Left ventricle myocardium inferior (tissue), 1 donor: ENCODE measurements around the gene DDX56. TPM values are rescaled to one million over a fixed set of nuclear protein-coding genes. Genes with fewer than 3 reads are reported as not detected.

Experiments used
- DNase-seq: peaks from one replicate; pipeline ENCODE4 v3.0.0-alpha.2; 2020
- H3K27ac ChIP-seq: fragments of 200-600 bp; replicated peaks from 2 replicates; pipeline ENCODE4 v1.8.0; 2021
- H3K27me3 ChIP-seq: fragments of 200-600 bp; 2 replicates; pipeline ENCODE4 v1.8.0; 2021; ENCODE audit warnings: low read depth
- H3K36me3 ChIP-seq: fragments of 200-600 bp; 2 replicates; pipeline ENCODE4 v1.8.0; 2021
- H3K4me1 ChIP-seq: fragments of 200-600 bp; 2 replicates; pipeline ENCODE4 v1.8.0; 2021
- H3K4me3 ChIP-seq: fragments of 200-600 bp; 2 replicates; pipeline ENCODE4 v1.8.0; 2021; ENCODE audit warnings: mild to moderate bottlenecking, moderate library complexity
- H3K9me3 ChIP-seq: fragments of 200-600 bp; replicated peaks from 2 replicates; pipeline ENCODE4 v1.8.0; 2021
- CTCF ChIP-seq: fragments of 200-600 bp; IDR thresholded peaks from 2 replicates; pipeline ENCODE4 v1.8.0; 2021; ENCODE audit warnings: antibody characterized with exemption, mild to moderate bottlenecking, borderline replicate concordance
- intact Hi-C: fragments of 100-400 bp; cut with micrococcal nuclease; formaldehyde crosslinking; loops from one replicate; pipeline ENCODE4 v1.11.0; 2022
- total RNA-seq: library from RNA; stranded (reverse); fragmentation: NEBNext Ultra II Directional; extraction: Animal tissue kit (Norgen Biotek cat#: 25700); gene quantifications from one replicate; pipeline ENCODE4 v1.2.1, GENCODE V29; 2021
- donor health status: DM: no; HTN: yes; CAD: no; lungs with severe emphysema.

DDX56 gene
- total RNA-seq, 1 donor from 2014 or later, result 27.1 TPM

- peak; percentile 43 for DNase-seq
- H3K9me3 ChIP-seq, result no peaks in the 10 kb centered on the region
- intact Hi-C loops, result no loop called here
- no peak overlapping the region for H3K4me3 ChIP-seq
- no peaks in the 10 kb centered on the region for H3K36me3 ChIP-seq
- H3K27me3 ChIP-seq, result no peaks in the 10 kb centered on the region
- TF ChIP-seq CTCF, result no peak
- H3K4me1 ChIP-seq, result peaks cover 80% of the 10 kb centered on the region
- peak overlapping the region; percentile 52 for H3K27ac ChIP-seq
Measured at GRCh38 chr7:44615149-44615611, 41.5 kb upstream of the DDX56 start.

GRCh38 chr7:44609829-44610228, 36.1 kb upstream of the DDX56 start:
- Histone ChIP-seq H3K9me3 (no peaks in the 10 kb centered on the region), H3K36me3 (peaks cover 4% of the 10 kb centered on the region), H3K4me1 (peaks cover 71% of the 10 kb centered on the region), H3K27me3 (no peaks in the 10 kb centered on the region), H3K27ac (peak overlapping the region; percentile 100), H3K4me3 (no peak overlapping the region)
- intact Hi-C loops, result no loop called here
- DNase-seq, result no peak
- TF ChIP-seq CTCF, result no peak

GRCh38 chr7:44608916-44609648, 35.4 kb upstream of the DDX56 start:
- intact Hi-C loops, result no loop called here
- peak overlapping the region; percentile 100 for H3K27ac ChIP-seq

GRCh38 chr7:44607141-44608068, 33.7 kb upstream of the DDX56 start:
- intact Hi-C loops, result no loop called here
- H3K27ac ChIP-seq, result peak overlapping the region; percentile 100

More at GRCh38 chr7:44608916-44609648, 35.4 kb upstream of the DDX56 start:
- no peak for DNase-seq
- Histone ChIP-seq H3K4me1 (peaks cover 63% of the 10 kb centered on the region), H3K4me3 (no peak overlapping the region), H3K9me3 (no peaks in the 10 kb centered on the region), H3K27me3 (no peaks in the 10 kb centered on the region), H3K36me3 (peaks cover 4% of the 10 kb centered on the region)
- no peak for TF ChIP-seq CTCF

More at GRCh38 chr7:44607141-44608068, 33.7 kb upstream of the DDX56 start:
- Histone ChIP-seq H3K4me3 (peak overlapping the region; percentile 84), H3K4me1 (peaks cover 48% of the 10 kb centered on the region), H3K9me3 (no peaks in the 10 kb centered on the region), H3K36me3 (peaks cover 4% of the 10 kb centered on the region), H3K27me3 (no peaks in the 10 kb centered on the region)
- no peak for TF ChIP-seq CTCF
- DNase-seq, result no peak
